ENCODE measurements around the gene PYM1.
"Not testable (repeated sequence)": the region's sequence is repeated elsewhere in the genome, so short reads cannot be mapped to it uniquely, and the experiment has no call there.

Gene PYM1

DNA sequence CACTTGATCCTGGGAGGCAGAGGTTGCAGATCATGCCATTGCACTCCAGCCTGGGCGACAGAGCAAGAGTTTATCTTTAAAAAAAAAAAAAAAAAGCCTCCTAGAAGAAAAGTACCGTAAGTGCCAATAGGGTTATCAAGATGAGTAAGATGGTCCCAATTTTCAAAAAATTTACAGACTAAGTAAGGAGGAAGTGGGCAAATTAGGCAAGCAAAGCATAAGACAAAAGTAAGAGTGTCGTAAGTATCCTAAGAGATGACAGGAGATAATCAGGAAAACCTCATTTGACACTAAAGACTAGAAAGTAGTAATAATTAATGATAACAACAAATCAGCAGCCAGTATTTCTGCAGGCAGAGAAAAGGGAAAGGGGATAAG, 12.2 kb downstream of the PYM1 start:
- DNase-seq: no peak

DNA sequence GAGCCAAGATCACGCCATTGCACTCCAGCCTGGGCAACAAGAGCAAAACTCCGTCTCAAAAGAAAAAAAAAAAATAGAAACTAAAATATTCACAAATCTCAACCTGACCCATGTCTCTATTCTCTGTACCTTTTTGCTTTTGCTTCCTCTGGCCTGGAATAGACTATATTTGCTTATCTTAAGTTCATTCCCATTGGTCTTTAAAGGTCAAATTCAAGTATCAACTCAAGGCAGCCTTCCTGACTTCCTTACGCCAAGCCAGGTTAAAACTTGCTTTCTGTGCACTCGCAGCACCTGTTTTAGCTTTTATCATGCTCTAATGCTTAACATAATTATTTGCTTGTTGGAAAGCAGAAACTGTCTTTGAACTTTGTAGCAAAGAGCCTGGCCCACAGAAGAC, 14.8 kb downstream of the PYM1 start:
- no peak for DNase-seq

DNA sequence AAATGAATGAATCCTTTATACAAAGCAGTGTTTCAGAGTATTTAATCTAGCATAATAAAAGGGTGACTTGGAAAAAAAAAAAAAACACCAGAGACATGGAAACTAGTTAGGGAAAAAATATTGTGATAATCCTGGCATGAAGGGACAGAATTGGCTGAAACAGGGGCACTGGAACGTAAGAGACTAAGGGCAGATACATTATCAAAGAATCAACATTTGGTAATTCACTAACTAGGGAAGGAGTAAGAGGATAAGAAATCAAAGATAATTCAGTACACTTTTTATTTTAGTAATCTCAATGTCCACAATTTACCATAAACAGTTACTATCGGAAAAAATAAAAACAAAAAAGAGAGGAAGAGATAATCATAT, 18.2 kb downstream of the PYM1 start:
- no peak for DNase-seq

- no peak for DNase-seq
Measured at GRCh38 chr12:55908726-55909512, 18.8 kb downstream of the PYM1 start.

DNA sequence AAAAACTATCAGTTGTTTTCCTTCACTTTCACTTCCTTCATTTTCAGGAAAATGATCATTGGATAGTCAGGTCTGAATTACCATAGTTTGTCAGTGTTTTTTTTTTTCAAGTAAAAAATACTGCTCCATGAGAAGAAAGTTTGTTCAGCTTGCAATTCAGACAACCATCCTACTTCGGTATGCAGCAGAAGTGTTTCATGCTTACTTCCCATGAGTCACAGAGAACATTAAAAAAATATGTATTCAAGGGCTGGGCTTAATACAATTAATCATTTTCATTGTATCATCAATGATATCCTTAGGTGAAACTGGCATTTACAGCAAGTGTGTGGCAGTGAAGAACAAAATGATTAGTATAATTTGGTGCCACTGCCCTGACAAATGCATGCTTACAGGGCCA, 21.6 kb downstream of the PYM1 start:
- no peak for DNase-seq

DNA sequence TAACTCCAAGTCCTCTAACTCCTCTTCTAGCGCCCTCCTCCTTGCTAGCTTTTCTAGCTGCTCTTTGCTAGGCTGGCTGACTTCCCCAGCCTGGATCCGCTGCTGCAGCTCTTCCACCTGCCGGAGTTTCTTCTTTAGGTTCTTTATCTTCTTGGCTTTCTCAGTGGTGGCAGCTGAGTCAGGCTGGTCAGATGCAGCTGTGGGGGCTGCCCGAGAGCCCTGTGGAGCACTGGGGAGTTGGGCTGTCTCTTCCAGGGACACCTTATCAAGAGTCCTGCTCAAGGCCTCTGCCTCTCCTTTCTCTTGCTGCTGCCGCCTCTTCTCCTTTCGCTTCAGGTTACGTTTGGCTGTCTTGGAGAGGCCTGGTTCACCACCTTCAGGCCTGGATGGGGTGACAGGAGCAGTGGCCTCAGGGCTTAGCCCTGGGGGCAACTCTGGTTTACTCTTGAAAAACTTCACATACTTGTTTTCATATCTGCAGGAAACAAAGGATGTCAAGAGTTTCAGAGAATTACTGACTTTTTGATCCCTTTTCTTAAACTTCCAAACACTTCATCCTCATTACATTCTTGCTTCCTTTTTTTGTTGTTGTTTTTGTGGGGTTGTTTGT, 25.7 kb downstream of the PYM1 start:
- no peak for DNase-seq

- DNase-seq: no peak
Measured at GRCh38 chr12:55899082-55899481, 28.6 kb downstream of the PYM1 start.

DNA sequence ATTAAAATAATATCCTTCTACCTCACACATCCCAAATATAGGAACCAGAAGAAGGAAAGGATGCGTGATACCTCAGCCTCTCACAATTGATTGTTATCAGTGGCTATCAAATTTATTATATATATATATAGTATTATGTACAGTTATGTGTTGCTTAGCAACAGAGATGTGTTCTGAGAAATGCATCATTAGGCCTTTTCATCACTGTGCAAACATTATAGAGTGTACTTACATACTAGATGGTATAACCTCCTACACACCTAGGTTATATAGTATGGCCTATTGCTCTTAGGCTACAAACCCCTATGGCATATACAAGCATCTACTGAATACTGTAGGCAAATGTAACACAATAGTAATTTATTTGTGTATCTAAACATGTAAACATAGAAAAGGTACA, 34.0 kb downstream of the PYM1 start:
- DNase-seq: no peak

DNA sequence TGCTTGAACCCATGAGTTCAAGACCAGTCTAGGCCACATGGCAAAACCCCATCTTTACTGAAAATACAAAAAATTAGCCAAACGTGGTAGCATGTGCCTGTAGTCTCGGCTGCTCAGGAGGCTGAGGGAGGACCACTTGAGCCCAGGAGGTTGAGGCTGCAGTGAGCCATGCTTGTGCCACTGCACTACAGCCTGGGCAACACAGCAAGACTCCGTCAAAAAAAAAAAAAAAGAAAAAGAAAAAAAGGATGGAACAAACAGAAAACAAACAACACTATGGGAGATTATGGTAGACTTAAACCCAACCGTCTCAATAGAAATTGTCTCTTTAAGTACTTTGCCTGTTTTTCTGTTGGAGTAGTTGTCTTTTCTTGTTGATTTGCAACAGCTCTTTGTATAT, 36.4 kb downstream of the PYM1 start:
- no peak for DNase-seq

- no peak for DNase-seq
Measured at GRCh38 chr12:55885113-55885512, 42.6 kb downstream of the PYM1 start.

GRCh38 chr12:55877824-55878223, 49.9 kb downstream of the PYM1 start:
- DNase-seq: no peak

- DNase-seq: peak in 12 of 58 donors; percentile 1 to 68 (median 10)
Measured at GRCh38 chr12:55875704-55876467, 51.8 kb downstream of the PYM1 start.

- peak in 3 of 58 donors; percentile 3 to 12 (median 5) for DNase-seq
Measured at GRCh38 chr12:55874443-55874842, 53.3 kb downstream of the PYM1 start.

DNA sequence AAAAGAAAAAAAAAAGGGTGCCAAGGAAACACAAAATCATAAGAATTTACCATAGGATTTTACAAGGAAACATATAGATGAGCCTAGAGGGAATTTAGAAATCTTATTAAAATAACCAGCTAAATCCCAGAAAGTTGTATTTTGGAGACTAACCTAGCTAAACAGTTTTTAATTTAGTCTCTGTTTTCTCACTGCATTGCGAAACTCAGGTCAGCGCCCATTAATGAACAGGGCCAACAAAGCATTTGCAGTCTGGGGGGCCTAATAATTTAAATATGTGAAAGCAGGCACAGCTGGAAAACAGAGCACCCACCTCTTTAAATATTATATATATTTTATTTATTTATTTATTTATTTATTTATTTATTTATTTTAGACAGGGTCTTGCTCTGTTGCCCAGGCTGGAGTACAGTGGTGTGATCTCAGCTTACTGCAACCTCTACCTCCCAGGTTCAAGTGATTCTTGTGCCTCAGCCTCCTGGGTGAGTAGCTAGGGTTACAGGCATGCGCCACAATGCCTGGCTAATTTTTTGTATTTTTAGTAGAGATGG, 61.2 kb downstream of the PYM1 start:
- not testable (repeated sequence) for DNase-seq

DNA sequence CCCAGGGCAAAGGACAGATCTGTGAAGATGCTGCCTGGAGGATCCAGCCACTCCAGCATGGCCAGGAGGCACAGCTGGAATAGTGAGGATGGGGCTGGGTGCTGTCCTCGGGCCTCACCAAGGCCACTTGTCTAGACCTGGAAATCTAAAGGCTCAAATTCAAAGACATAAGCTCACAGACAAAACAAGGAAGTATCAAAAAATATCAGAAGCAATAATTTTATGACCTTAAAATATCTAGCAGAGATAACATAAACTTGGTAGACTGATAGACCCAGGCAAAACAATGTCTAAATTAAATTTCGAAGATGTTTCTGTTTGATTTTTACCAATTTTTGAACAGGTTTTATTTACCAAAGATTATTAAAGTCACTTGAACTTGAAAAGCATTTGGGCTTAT, 62.4 kb downstream of the PYM1 start:
- DNase-seq: no peak

GRCh38 chr12:55862931-55863330, 64.8 kb downstream of the PYM1 start:
- DNase-seq: not testable (repeated sequence)

GRCh38 chr12:55862286-55862685, 65.4 kb downstream of the PYM1 start:
- DNase-seq: no peak

DNA sequence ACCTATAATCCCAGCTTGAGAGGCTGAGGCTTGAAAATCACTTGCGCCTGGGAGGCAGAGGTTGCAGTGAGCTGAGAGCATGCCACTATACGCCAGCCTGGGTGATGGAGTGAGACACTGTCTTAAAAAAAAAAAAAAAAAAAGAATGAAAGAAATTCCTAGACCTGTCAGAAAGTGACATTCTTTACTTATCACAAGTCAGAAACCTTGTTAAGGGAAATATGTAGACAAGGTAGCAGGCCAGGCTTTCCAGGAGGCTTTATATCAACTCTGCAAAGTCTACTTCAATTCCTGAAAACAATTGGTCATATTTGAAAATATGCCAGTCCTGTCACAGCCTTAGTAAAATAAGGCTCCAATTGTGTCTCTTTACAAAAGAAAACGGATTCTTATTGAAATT, 65.8 kb downstream of the PYM1 start:
- no peak for DNase-seq

GRCh38 chr12:55861396-55861795, 66.3 kb downstream of the PYM1 start:
- no peak for DNase-seq

DNA sequence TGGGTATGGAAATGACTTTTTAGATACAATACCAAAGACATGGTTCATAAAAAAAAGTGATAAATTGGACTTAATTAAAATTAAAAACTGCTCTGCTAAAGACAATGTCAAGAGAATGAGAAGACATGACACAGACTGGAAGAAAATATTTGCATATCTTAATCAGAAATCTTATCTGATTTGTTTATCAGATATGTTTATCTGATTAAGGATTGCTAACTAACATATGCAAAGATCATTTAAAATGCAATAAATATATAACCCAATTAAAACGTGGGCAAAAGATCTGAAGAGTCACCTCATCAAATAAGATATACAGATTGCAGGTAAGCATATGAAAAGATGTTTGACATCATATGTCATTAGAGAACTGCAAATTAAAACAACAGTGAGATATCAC, 75.0 kb downstream of the PYM1 start:
- DNase-seq: no peak
